Neural cell (in vitro differentiated cells): Measurements from ENCODE around the gene FAM227A. TPM values are rescaled to one million over a fixed set of nuclear protein-coding genes. Genes with fewer than 3 reads are reported as not detected.

ENCODE experiments used
- H2AFZ ChIP-seq: fragments of 200-600, 300-800 bp; sonication (generic), shearing (Covaris generic); 2 replicates; pipeline ENCODE4 v1.6.0; 2014; ENCODE audit warnings: low read depth, mild to moderate bottlenecking, antibody characterized with exemption, low read length, moderate library complexity
- H3F3A ChIP-seq: fragments of 200-600 bp; shearing (Covaris generic); 2 replicates; pipeline ENCODE4 v1.6.1; 2016; ENCODE audit warnings: mild to moderate bottlenecking, moderate library complexity, mixed read lengths, antibody characterized with exemption, low read length; ENCODE audit not compliant: insufficient read depth, poor library complexity, severe bottlenecking
- H3K27ac ChIP-seq: fragments of 200-600, 300-800 bp; sonication (generic), shearing (Covaris generic); 2 replicates; pipeline ENCODE4 v1.5.1; 2014; ENCODE audit warnings: mild to moderate bottlenecking, low read length, moderate library complexity
- H3K27me3 ChIP-seq: fragments of 300-800, 200-600 bp; sonication (generic), shearing (Covaris generic); 2 replicates; pipeline ENCODE4 v1.6.0; 2014; ENCODE audit warnings: mild to moderate bottlenecking, low read depth, low read length, moderate library complexity; ENCODE audit not compliant: insufficient read depth
- H3K36me3 ChIP-seq: fragments of 300-800, 200-600 bp; sonication (generic), shearing (Covaris generic); 2 replicates; pipeline ENCODE4 v1.5.1; 2014; ENCODE audit warnings: mild to moderate bottlenecking, antibody characterized with exemption, low read length, moderate library complexity; ENCODE audit not compliant: insufficient read depth
- H3K4me2 ChIP-seq: fragments of 300-800, 200-600 bp; sonication (generic), shearing (Covaris generic); 2 replicates; pipeline ENCODE4 v1.6.0; 2014; ENCODE audit warnings: mild to moderate bottlenecking, low read length
- H3K4me3 ChIP-seq: fragments of 300-800, 200-600 bp; sonication (generic), shearing (Covaris generic); 2 replicates; pipeline ENCODE4 v1.5.1; 2014; ENCODE audit warnings: mild to moderate bottlenecking, low read length, moderate library complexity
- H3K79me2 ChIP-seq: fragments of 200-600 bp; shearing (Covaris generic); replicated peaks from 2 replicates; pipeline ENCODE4 v1.6.0; 2014; ENCODE audit warnings: mild to moderate bottlenecking, low read length, moderate library complexity; ENCODE audit not compliant: insufficient read depth
- H3K9ac ChIP-seq: fragments of 300-800, 200-600 bp; sonication (generic), shearing (Covaris generic); 2 replicates; pipeline ENCODE4 v1.6.1; 2016; ENCODE audit warnings: mild to moderate bottlenecking, low read length, mixed read lengths
- H3K9me2 ChIP-seq: fragments of 200-600 bp; shearing (Covaris generic); 2 replicates; pipeline ENCODE4 v1.6.1; 2016; ENCODE audit warnings: mild to moderate bottlenecking, low read length, mixed read lengths; ENCODE audit not compliant: insufficient read depth
- H3K9me3 ChIP-seq: fragments of 200-600, 300-800 bp; sonication (generic), shearing (Covaris generic); 2 replicates; pipeline ENCODE4 v1.6.1; 2016; ENCODE audit warnings: mild to moderate bottlenecking, mixed run types, low read length, moderate library complexity, mixed read lengths
- H4K20me1 ChIP-seq: fragments of 200-600 bp; shearing (Covaris generic); 2 replicates; pipeline ENCODE4 v1.6.1; 2016; ENCODE audit warnings: mild to moderate bottlenecking, mixed run types; ENCODE audit not compliant: insufficient read depth
- CTCF ChIP-seq: fragments of 450-650 bp; IDR thresholded peaks from 2 replicates; pipeline ENCODE4 v1.5.1; 2014; ENCODE audit warnings: antibody characterized with exemption, mild to moderate bottlenecking, moderate library complexity; ENCODE audit not compliant: poor library complexity, severe bottlenecking
- EP300 ChIP-seq: fragments of 450-650 bp; conservative IDR thresholded peaks from 2 replicates; pipeline ENCODE4 v1.6.1; 2014; ENCODE audit warnings: antibody characterized with exemption, mild to moderate bottlenecking, moderate library complexity; ENCODE audit not compliant: poor library complexity, severe bottlenecking
- EZH2 ChIP-seq: fragments of 200-600, 300-800 bp; shearing (Covaris generic), sonication (generic); IDR thresholded peaks from 2 replicates; pipeline ENCODE4 v1.6.1; 2014; ENCODE audit warnings: antibody characterized with exemption, low read length, borderline replicate concordance, mild to moderate bottlenecking; ENCODE audit not compliant: insufficient read depth, poor library complexity, severe bottlenecking
- MXI1 ChIP-seq: fragments of 450-650 bp; conservative IDR thresholded peaks from 2 replicates; pipeline ENCODE4 v1.6.1; 2014; ENCODE audit warnings: antibody characterized with exemption, mild to moderate bottlenecking; ENCODE audit not compliant: poor library complexity, severe bottlenecking
- POLR2AphosphoS5 ChIP-seq: IDR thresholded peaks from 2 replicates; pipeline ENCODE4 v1.6.1; 2012
- RAD21 ChIP-seq: fragments of 450-650 bp; conservative IDR thresholded peaks from 2 replicates; pipeline ENCODE4 v1.6.1; 2014; ENCODE audit warnings: antibody characterized with exemption, mild to moderate bottlenecking, moderate library complexity
- SMC3 ChIP-seq: fragments of 450-650 bp; conservative IDR thresholded peaks from 2 replicates; pipeline ENCODE4 v1.6.1; 2014; ENCODE audit warnings: antibody characterized with exemption, mild to moderate bottlenecking, moderate library complexity; ENCODE audit not compliant: poor library complexity
- TAF1 ChIP-seq: IDR thresholded peaks from 2 replicates; pipeline ENCODE4 v1.6.1; 2012; ENCODE audit warnings: low read depth
- polyA plus RNA-seq: library from polyadenylated mRNA; depleted of rRNA; stranded (reverse); fragments of >200 nt; gene quantifications from 2 replicates; pipeline ENCODE4 v1.2.3, GENCODE V29; 2014
- TF ChIP-seq, protein P1 (sequence below): IDR thresholded peaks from 2 replicates; pipeline ENCODE4 v1.6.1; 2012; ENCODE audit warnings: borderline replicate concordance

FAM227A gene
- polyA plus RNA-seq, 1 donor from 2014 or later, result 14.0 TPM

DNA sequence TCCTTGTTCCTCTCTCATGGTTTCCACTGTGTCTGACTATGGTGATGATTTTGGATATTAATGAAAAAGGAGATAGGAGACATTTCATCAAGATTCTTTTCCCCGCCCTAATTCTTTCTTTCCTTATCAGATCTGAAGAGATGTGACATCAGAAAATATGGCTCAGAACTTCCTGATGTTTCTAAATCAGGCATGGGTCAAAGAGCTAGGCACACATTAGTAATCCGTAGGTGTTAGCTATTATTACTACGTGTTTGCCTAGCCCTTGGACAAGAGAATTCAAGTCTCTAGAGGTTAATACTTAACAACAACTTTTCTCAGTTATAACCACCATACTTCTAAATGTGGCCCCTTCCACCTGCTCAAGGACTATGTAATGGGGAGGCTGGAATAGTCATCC, 38.7 kb upstream of the FAM227A start:
- no peaks in the 10 kb centered on the region for H3K9me2 ChIP-seq
- H3K4me3 ChIP-seq, result peak overlapping the region; percentile 23
- H3K9me3 ChIP-seq, result no peaks in the 10 kb centered on the region
- no peak overlapping the region for H2AFZ ChIP-seq
- H3K27me3 ChIP-seq, result no peaks in the 10 kb centered on the region
- H3F3A ChIP-seq, result no peaks in the 10 kb centered on the region
- H3K79me2 ChIP-seq, result peaks cover 65% of the 10 kb centered on the region
- H3K36me3 ChIP-seq, result no peaks in the 10 kb centered on the region
- no peak overlapping the region for H3K4me2 ChIP-seq
- H3K9ac ChIP-seq, result no peak overlapping the region
- H4K20me1 ChIP-seq, result no peaks in the 10 kb centered on the region
- no peak for TF ChIP-seq EZH2
- no peak for TF ChIP-seq RAD21
- TF ChIP-seq CTCF, result no peak
- TF ChIP-seq MXI1, result no peak
- TF ChIP-seq SMC3, result no peak
- TF ChIP-seq EP300, result no peak
- TF ChIP-seq, protein P1, sequence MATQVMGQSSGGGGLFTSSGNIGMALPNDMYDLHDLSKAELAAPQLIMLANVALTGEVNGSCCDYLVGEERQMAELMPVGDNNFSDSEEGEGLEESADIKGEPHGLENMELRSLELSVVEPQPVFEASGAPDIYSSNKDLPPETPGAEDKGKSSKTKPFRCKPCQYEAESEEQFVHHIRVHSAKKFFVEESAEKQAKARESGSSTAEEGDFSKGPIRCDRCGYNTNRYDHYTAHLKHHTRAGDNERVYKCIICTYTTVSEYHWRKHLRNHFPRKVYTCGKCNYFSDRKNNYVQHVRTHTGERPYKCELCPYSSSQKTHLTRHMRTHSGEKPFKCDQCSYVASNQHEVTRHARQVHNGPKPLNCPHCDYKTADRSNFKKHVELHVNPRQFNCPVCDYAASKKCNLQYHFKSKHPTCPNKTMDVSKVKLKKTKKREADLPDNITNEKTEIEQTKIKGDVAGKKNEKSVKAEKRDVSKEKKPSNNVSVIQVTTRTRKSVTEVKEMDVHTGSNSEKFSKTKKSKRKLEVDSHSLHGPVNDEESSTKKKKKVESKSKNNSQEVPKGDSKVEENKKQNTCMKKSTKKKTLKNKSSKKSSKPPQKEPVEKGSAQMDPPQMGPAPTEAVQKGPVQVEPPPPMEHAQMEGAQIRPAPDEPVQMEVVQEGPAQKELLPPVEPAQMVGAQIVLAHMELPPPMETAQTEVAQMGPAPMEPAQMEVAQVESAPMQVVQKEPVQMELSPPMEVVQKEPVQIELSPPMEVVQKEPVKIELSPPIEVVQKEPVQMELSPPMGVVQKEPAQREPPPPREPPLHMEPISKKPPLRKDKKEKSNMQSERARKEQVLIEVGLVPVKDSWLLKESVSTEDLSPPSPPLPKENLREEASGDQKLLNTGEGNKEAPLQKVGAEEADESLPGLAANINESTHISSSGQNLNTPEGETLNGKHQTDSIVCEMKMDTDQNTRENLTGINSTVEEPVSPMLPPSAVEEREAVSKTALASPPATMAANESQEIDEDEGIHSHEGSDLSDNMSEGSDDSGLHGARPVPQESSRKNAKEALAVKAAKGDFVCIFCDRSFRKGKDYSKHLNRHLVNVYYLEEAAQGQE, result no peak
- no peak for TF ChIP-seq TAF1
- TF ChIP-seq POLR2AphosphoS5, result no peak
- no peak overlapping the region for H3K27ac ChIP-seq

DNA sequence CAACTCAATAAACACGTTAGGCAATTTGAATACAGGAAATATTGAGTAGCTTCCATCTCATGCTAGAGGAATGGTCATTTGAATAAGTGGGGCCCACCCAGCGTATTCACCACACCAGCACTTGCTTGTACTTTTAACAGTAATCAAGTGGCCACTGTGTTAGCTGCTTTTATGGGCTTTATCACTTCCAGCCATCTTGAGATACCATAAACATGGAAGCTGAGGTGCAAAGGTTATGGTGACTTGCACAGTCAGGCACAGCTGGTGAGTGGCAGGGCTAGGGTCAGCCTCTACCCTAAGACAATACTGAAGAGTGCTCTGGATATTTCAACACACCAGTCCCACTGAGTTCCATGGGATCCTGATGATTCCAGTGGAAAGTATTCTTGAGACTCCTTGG, 37.9 kb upstream of the FAM227A start:
- Histone ChIP-seq H3K9me2 (no peaks in the 10 kb centered on the region), H3K36me3 (no peaks in the 10 kb centered on the region), H3K4me3 (peak overlapping the region; percentile 10), H4K20me1 (no peaks in the 10 kb centered on the region), H3K27ac (no peak overlapping the region), H3K79me2 (peaks cover 56% of the 10 kb centered on the region), H2AFZ (no peak overlapping the region), H3K9ac (no peak overlapping the region), H3K9me3 (no peaks in the 10 kb centered on the region), H3F3A (no peaks in the 10 kb centered on the region), H3K4me2 (no peak overlapping the region), H3K27me3 (no peaks in the 10 kb centered on the region)
- no peak for TF ChIP-seq CTCF
- TF ChIP-seq MXI1, result no peak
- TF ChIP-seq, protein P1, result no peak
- no peak for TF ChIP-seq POLR2AphosphoS5
- no peak for TF ChIP-seq SMC3
- TF ChIP-seq TAF1, result no peak
- no peak for TF ChIP-seq EP300
- no peak for TF ChIP-seq EZH2
- no peak for TF ChIP-seq RAD21
